ENCODE data around the gene HSPBP1.

DNA sequence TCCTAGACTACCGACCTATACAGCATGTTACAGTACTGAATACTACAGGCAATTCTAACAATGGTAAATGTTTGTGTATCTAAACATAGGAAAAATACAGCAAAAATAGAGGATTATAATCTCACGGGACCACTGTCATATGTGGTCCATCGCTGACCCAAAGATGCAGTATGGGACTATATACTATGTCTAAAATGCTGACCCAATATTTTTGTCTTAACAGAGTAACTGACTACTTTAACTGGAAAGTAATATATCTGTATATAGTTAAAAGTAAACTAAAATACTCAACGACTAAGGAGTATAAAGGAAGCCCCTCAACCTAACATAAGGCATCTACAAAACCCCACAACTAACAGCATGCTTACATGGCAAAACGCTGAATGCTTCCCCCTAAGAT lies 46.9 kb downstream of the HSPBP1 start:
- TF ChIP-seq BRF2 (CRISPR knock-in tag; IDR thresholded peaks at IDR 0.05), result no peak
- no peak for TF ChIP-seq EZH2 (conservative IDR thresholded peaks at IDR 0.05; ENCODE audit: low read depth, low read length)
- TF ChIP-seq ATAD3A (CRISPR knock-in tag; IDR thresholded peaks at IDR 0.05), result no peak
- no peak for TF ChIP-seq TBP (CRISPR knock-in tag; IDR thresholded peaks at IDR 0.05)
- TF ChIP-seq ZSCAN31 (CRISPR knock-in tag; IDR thresholded peaks at IDR 0.05; ENCODE audit: low read depth), result no peak

All from HepG2 (cell line).